OCI-LY7 (cell line): ENCODE measurements around the gene AURKAIP1. TPM values are rescaled to one million over a fixed set of nuclear protein-coding genes. Genes with fewer than 3 reads are reported as not detected.
A peak's percentile ranks its signal among the peaks of the same experiment; 100 is the strongest.

ENCODE experiments used
- BruUV-seq: library from RNA; stranded (reverse); fragments of 400-500 nt; replicated peaks from 2 replicates; lab custom pipeline; 2021; lab: Mats Ljungman, UMichigan
- CTCF ChIA-PET: fragments of 300-600 bp; sonication (Branson Sonifier 250); formaldehyde crosslinking; loops from one replicate; lab custom pipeline; 2022; ENCODE audit warnings: antibody characterized with exemption; ENCODE audit not compliant: unreplicated experiment; lab: Charles Lee
- POLR2A ChIA-PET: fragments of 300-600 bp; sonication (Branson Sonifier 250); formaldehyde crosslinking; loops from one replicate; lab custom pipeline; 2022; ENCODE audit warnings: antibody characterized with exemption; lab: Charles Lee
- DNase-seq: peaks from one replicate; pipeline ENCODE4 v3.0.0-alpha.2; 2015; ENCODE audit warnings: low spot score
- H2AFZ ChIP-seq: fragments of 200-600 bp; sonication (generic), shearing (Covaris generic); 2 replicates; pipeline ENCODE4 v1.6.1; 2014; ENCODE audit warnings: mild to moderate bottlenecking, antibody characterized with exemption, low read length, moderate library complexity
- H3K27ac ChIP-seq: fragments of 200-600 bp; sonication (generic); 2 replicates; pipeline ENCODE4 v1.5.1; 2014; ENCODE audit warnings: mixed run types, low read depth, mild to moderate bottlenecking, moderate library complexity, low read length, inconsistent platforms; ENCODE audit not compliant: poor library complexity, severe bottlenecking
- H3K36me3 ChIP-seq: fragments of 200-600 bp; sonication (generic); 2 replicates; pipeline ENCODE4 v1.6.1; 2014; ENCODE audit warnings: mild to moderate bottlenecking, antibody characterized with exemption, low read length, moderate library complexity, mixed read lengths; ENCODE audit not compliant: insufficient read depth
- H3K4me1 ChIP-seq: fragments of 200-600 bp; sonication (generic); 2 replicates; pipeline ENCODE4 v1.5.1; 2014; ENCODE audit warnings: mild to moderate bottlenecking, low read length; ENCODE audit not compliant: insufficient read depth, poor library complexity, severe bottlenecking
- H3K4me2 ChIP-seq: fragments of 200-600 bp; sonication (generic); 2 replicates; pipeline ENCODE4 v1.6.1; 2014; ENCODE audit warnings: mild to moderate bottlenecking, low read length
- H3K4me3 ChIP-seq: fragments of 200-600 bp; sonication (generic); 2 replicates; pipeline ENCODE4 v1.5.1; 2014; ENCODE audit warnings: mild to moderate bottlenecking, low read depth, low read length; ENCODE audit not compliant: poor library complexity, severe bottlenecking
- H3K79me2 ChIP-seq: fragments of 200-600 bp; sonication (generic); 2 replicates; pipeline ENCODE4 v1.6.1; 2016; ENCODE audit warnings: low read depth, mild to moderate bottlenecking, low read length, moderate library complexity, mixed read lengths; ENCODE audit not compliant: insufficient read depth
- H3K9me2 ChIP-seq: fragments of 200-600 bp; sonication (generic); 2 replicates; pipeline ENCODE4 v1.6.1; 2016; ENCODE audit warnings: mild to moderate bottlenecking, low read length, mixed read lengths; ENCODE audit not compliant: insufficient read depth
- H3K9me3 ChIP-seq: fragments of 200-600 bp; sonication (generic); 2 replicates; pipeline ENCODE4 v1.6.1; 2014; ENCODE audit warnings: mild to moderate bottlenecking, mixed run types, low read length, mixed read lengths
- H4K20me1 ChIP-seq: fragments of 200-600 bp; sonication (generic); 2 replicates; pipeline ENCODE4 v1.6.1; 2014; ENCODE audit warnings: mild to moderate bottlenecking, antibody characterized with exemption, low read length, moderate library complexity, mixed read lengths; ENCODE audit not compliant: insufficient read depth
- CTCF ChIP-seq: fragments of 200-600 bp; sonication (generic); conservative IDR thresholded peaks from 2 replicates; pipeline ENCODE4 v1.5.1; 2014; ENCODE audit warnings: mild to moderate bottlenecking, antibody characterized with exemption, low read length, moderate library complexity, mixed read lengths
- EZH2phosphoT487 ChIP-seq: fragments of 200-600 bp; sonication (generic); IDR thresholded peaks from 2 replicates; pipeline ENCODE4 v1.6.1; 2018; ENCODE audit warnings: low read depth, borderline replicate concordance, mild to moderate bottlenecking, mixed run types, antibody characterized with exemption, low read length, moderate library complexity, mixed read lengths
- intact Hi-C: fragments of 100-400 bp; cut with micrococcal nuclease; formaldehyde crosslinking; loops from one replicate; pipeline ENCODE4 v1.10.0; 2022; ENCODE audit not compliant: unreplicated experiment
- total RNA-seq, 2 experiments: library from RNA; depleted of rRNA in 1 of 2; stranded (reverse); fragments of >200 nt in 1 of 2; shearing (Covaris generic) in 1 of 2; gene quantifications; 2 replicates each; pipeline ENCODE4 v1.2.3, GENCODE V29; 2014 to 2022

Gene AURKAIP1
- total RNA-seq, 2 experiments from 2014 or later = 163 to 172 TPM

- BruUV-seq = no TSS peak
- Histone ChIP-seq H3K4me1 (peaks cover 28% of the 10 kb centered on the region), H3K4me3 (no peak overlapping the region), H2AFZ (no peak overlapping the region), H3K36me3 (no peaks in the 10 kb centered on the region), H3K79me2 (no peaks in the 10 kb centered on the region), H3K4me2 (peak overlapping the region; percentile 17; the same call in 1 of the 2 replicates), H3K9me2 (no peaks in the 10 kb centered on the region), H4K20me1 (no peaks in the 10 kb centered on the region), H3K27ac (no peak overlapping the region), H3K9me3 (no peaks in the 10 kb centered on the region)
- peak; percentile 76 for DNase-seq
- intact Hi-C loops = no loop called here
- TF ChIP-seq CTCF (no peak), EZH2phosphoT487 (no peak)
- POLR2A ChIA-PET = no interaction called here
- CTCF ChIA-PET = no interaction called here
These were observed 22.1 kb downstream of the AURKAIP1 start for GRCh38 chr1:1352786-1353388.

GRCh38 chr1:1351511-1352427, 23.2 kb downstream of the AURKAIP1 start:
- H3K9me2 ChIP-seq = no peaks in the 10 kb centered on the region
- no peak overlapping the region for H3K4me3 ChIP-seq
- no peaks in the 10 kb centered on the region for H3K9me3 ChIP-seq
- H3K79me2 ChIP-seq = no peaks in the 10 kb centered on the region
- intact Hi-C loops = no loop called here
- POLR2A ChIA-PET = no interaction called here
- no TSS peak for BruUV-seq
- H3K27ac ChIP-seq = no peak overlapping the region
- CTCF ChIA-PET = no interaction called here
- H3K4me2 ChIP-seq = peak overlapping the region; percentile 34; the same call in 1 of the 2 replicates
- H4K20me1 ChIP-seq = no peaks in the 10 kb centered on the region
- peaks cover 31% of the 10 kb centered on the region for H3K4me1 ChIP-seq
- TF ChIP-seq EZH2phosphoT487 (no peak), CTCF (no peak)
- no peak overlapping the region for H2AFZ ChIP-seq
- no peak for DNase-seq
- H3K36me3 ChIP-seq = no peaks in the 10 kb centered on the region
